GM12872 (cell line): ENCODE results near the gene CACNA1E.

Experiments used
- TF ChIP-seq, protein P1 (sequence below): IDR thresholded peaks from 3 replicates; pipeline ENCODE4 v1.5.1; 2011; ENCODE audit warnings: low read depth, mild to moderate bottlenecking, low read length, moderate library complexity; ENCODE audit not compliant: insufficient read depth

The CACNA1E gene

GRCh38 chr1:181607524-181607923, 124.2 kb downstream of the CACNA1E start:
- TF ChIP-seq, protein P1, sequence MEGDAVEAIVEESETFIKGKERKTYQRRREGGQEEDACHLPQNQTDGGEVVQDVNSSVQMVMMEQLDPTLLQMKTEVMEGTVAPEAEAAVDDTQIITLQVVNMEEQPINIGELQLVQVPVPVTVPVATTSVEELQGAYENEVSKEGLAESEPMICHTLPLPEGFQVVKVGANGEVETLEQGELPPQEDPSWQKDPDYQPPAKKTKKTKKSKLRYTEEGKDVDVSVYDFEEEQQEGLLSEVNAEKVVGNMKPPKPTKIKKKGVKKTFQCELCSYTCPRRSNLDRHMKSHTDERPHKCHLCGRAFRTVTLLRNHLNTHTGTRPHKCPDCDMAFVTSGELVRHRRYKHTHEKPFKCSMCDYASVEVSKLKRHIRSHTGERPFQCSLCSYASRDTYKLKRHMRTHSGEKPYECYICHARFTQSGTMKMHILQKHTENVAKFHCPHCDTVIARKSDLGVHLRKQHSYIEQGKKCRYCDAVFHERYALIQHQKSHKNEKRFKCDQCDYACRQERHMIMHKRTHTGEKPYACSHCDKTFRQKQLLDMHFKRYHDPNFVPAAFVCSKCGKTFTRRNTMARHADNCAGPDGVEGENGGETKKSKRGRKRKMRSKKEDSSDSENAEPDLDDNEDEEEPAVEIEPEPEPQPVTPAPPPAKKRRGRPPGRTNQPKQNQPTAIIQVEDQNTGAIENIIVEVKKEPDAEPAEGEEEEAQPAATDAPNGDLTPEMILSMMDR: no peak

DNA sequence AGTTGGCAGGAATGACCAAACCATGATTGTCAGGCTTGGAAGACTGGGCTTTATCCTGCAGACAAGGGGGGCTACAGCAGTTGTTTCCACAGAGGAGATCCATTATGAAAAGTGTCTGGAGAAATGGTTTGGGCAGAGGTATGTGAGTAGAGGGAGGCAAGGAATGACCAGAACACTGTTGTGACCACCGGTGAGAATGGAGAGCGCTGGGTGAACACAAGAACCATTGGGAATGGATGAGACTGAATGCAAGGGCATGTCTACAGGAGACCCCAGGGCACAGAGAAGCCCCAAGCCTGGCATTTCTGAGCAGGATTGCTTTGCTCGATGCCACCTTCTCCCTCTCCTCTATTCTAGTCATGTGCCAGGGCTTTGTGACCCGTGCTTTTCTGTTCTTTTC, 125.1 kb downstream of the CACNA1E start:
- TF ChIP-seq, protein P1: no peak

DNA sequence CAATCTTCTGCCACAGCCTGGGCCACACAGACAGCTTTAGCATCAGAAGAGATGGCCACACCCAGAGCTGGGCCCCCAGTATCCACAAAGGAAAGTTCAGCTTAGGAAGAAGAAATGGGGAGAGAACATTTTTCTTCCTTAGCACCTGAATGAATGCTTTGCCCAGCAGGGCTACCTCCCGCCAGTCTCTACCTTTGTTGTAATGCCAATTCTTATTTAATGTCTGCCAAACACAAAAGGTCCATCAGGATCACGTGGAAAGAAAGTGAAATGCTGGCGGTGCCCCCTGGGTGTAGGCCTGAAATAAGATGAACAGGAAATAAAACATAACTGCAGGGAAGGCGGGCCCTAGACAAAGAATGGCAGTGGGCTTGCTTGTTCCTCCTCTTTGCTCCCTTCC, 125.6 kb downstream of the CACNA1E start:
- TF ChIP-seq, protein P1: no peak

DNA sequence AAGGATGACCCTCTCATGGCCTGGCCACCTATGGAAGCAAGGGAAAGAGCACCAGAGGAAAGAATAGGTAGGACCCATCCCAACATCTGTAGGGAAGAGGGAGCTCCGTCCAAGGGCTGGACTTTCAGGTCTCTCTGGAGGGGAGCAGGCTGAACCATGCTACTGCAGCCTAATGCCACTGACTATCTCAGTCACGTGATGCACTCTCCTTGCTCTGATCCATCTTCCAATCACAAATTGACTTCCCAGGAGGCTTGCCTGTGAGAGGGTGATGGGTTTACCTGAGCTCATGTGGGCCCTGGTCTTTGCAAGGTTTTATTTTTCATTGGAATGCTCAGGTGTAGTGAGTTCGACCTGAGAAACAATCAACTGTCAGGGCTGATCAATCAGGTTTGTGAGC, 128.8 kb downstream of the CACNA1E start:
- TF ChIP-seq, protein P1: no peak

DNA sequence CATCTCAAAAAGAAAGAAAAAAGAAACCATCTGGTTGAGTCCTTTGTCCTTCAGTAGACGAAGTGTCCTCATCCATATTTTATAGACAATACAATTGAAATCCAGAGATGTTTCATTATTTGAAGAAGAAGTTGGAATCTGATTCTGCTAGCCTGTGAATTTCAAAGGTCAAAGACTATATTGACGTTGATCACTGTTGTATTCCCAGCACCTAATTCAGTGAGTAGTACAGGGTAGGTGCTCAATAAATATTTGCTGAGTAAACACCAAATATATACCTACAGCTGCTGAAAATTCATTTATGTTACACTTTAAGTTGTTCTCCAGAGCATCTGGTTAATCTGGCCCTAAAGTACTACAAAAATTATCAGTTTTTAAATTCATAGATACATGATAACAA, 135.2 kb downstream of the CACNA1E start:
- TF ChIP-seq, protein P1: no peak

- TF ChIP-seq, protein P1: no peak
These were observed 136.9 kb downstream of the CACNA1E start for GRCh38 chr1:181620183-181620582.

- TF ChIP-seq, protein P1: no peak
These were observed 140.5 kb downstream of the CACNA1E start for GRCh38 chr1:181623850-181624249.

DNA sequence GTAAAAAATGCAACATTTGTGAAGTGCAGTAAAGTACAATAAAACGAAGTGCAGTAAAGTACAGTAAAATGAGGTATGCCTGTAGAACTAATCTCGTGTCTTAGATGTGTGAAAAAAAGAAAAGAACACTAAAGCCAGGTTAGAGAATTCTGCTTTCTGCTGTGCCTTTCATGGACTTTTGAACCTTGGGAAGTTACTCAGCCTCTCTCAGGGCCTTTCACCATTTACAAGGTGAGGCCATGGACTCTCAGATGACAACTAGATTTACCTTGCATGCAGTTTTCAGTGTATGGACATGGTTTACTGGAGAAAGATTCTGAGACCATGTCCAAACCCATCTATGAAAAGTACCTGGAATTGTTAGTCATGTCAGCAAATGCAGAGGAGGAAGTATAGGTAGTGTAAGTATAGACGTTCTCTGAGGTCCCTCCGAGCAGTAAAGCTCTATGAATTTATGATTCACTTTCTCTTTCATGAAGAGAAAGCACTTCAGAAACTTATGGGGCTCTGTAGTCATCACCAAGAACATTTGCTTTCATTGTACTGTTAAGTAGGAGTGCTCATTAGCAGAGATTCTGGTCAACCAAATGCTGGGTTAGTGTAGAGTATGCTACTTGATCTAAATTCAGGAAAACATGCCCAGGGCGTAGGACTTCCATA, 143.1 kb downstream of the CACNA1E start:
- TF ChIP-seq, protein P1: no peak
